Large intestine (tissue), 3 donors: Measurements from ENCODE around the gene PANX2. TPM values are rescaled to one million over a fixed set of nuclear protein-coding genes. Genes with fewer than 3 reads are reported as not detected.

Source experiments
- DNase-seq, 2 donors: peaks; one replicate each; pipeline versions ENCODE4 v3.0.0 to v3.0.0-alpha.2; 2013
- H3K27ac ChIP-seq: one replicate; pipeline ENCODE4 v1.5.1; 2013; ENCODE audit warnings: low read length
- H3K27me3 ChIP-seq: 2 replicates; pipeline ENCODE4 v1.6.1; 2013; ENCODE audit warnings: low read length; ENCODE audit not compliant: control insufficient read depth, insufficient read depth
- H3K36me3 ChIP-seq: 2 replicates; pipeline ENCODE4 v1.6.1; 2013; ENCODE audit warnings: low read length; ENCODE audit not compliant: control insufficient read depth, insufficient read depth
- H3K4me1 ChIP-seq: one replicate; pipeline ENCODE4 v1.6.1; 2013; ENCODE audit warnings: low read length; ENCODE audit not compliant: control insufficient read depth, insufficient read depth
- H3K4me3 ChIP-seq: one replicate; pipeline ENCODE4 v1.5.1; 2013; ENCODE audit warnings: low read length
- H3K9me3 ChIP-seq: one replicate; pipeline ENCODE4 v1.6.1; 2013; ENCODE audit warnings: mild to moderate bottlenecking, low read depth, low read length, moderate library complexity; ENCODE audit not compliant: control insufficient read depth
- WGBS: methylation state at CpG from one replicate; pipeline ENCODE4 v1.1.5; 2013; ENCODE audit warnings: low lambda C conversion rate; ENCODE audit not compliant: insufficient coverage; 5-methylcytosine and 5-hydroxymethylcytosine counted together
- polyA plus RNA-seq: library from polyadenylated mRNA; unstranded; fragments of 120-200 nt; gene quantifications from one replicate; pipeline ENCODE4 v1.2.1, GENCODE V29; 2013

The PANX2 gene
- polyA plus RNA-seq, 1 donor: 0.55 TPM

DNA sequence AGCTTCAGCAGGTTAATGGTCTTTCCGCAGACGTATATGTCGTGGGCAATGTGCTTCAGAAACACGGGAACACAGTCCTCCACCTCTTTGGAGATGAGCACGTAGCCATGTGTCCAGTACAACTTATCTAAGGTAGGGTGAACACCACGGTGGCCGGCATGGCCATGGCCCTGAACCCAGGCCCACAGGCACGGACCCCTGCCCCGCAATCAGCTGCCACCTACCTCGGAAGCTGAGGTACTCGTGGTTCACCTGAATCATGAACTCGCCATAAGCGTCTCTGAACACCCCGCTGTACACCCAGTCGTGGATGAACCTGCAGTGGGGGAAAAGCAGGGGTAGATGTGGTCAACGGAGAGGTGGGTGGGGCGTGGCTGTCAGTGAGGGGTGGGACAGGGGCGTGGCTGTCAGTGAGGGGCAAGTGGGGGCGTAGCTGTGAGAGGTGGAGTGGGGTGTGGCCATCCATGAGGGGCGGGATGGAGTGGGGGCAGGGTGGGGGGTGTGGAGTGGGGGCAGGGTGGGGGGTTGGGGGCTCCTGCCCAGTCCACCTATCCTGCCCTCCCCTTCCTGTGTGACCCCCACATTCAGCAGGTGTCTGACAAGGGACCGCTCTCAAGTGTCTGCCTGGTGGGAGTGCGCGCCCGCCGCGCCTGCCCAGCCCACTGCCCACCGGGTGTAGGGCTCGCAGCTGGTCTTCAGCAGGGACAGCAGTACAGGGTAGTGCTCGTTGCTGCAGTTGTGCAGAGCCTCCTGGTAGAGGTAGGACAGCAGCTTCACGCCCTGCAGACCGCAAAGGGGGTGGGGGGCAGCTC is 55.7 kb downstream of the PANX2 start:
- H3K4me3 ChIP-seq: no peak overlapping the region
- WGBS: no CpG with 5 or more reads among the region's 31 CpGs

DNA sequence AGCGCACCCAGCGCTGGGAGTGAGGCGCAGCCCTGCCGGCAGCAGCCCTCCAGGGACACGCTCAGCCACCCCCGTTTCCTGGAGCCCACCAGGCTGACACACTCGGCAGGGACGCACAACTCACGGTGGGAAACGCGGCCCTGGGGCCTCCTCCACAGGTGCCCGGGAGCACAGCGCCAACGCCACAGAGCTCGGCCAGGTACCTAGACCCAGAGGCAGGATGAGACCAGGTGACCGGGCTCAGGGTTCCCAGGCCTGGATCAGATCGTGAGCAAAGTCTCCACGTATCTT is 56.3 kb downstream of the PANX2 start:
- H3K27me3 ChIP-seq: no peaks in the 10 kb centered on the region
- no peak overlapping the region for H3K4me3 ChIP-seq
- peaks cover 4% of the 10 kb centered on the region for H3K4me1 ChIP-seq
- no peak for DNase-seq
- no peak overlapping the region for H3K27ac ChIP-seq
- H3K36me3 ChIP-seq: peaks cover 63% of the 10 kb centered on the region
- no CpG with 5 or more reads among the region's 18 CpGs for WGBS
- no peaks in the 10 kb centered on the region for H3K9me3 ChIP-seq

More for the DNA sequence above, 55.7 kb downstream of the PANX2 start:
- Histone ChIP-seq H3K4me1 (peaks cover 4% of the 10 kb centered on the region), H3K36me3 (peaks cover 69% of the 10 kb centered on the region), H3K27ac (no peak overlapping the region), H3K27me3 (no peaks in the 10 kb centered on the region), H3K9me3 (no peaks in the 10 kb centered on the region)
- DNase-seq: no peak

GRCh38 chr22:50227579-50228215 is 57.2 kb downstream of the PANX2 start:
- peaks cover 59% of the 10 kb centered on the region for H3K36me3 ChIP-seq
- H3K4me1 ChIP-seq: peaks cover 4% of the 10 kb centered on the region
- no peak for DNase-seq
- no CpG with 5 or more reads among the region's 25 CpGs for WGBS
- H3K27me3 ChIP-seq: no peaks in the 10 kb centered on the region
- no peak overlapping the region for H3K4me3 ChIP-seq
- no peaks in the 10 kb centered on the region for H3K9me3 ChIP-seq
- no peak overlapping the region for H3K27ac ChIP-seq

DNA sequence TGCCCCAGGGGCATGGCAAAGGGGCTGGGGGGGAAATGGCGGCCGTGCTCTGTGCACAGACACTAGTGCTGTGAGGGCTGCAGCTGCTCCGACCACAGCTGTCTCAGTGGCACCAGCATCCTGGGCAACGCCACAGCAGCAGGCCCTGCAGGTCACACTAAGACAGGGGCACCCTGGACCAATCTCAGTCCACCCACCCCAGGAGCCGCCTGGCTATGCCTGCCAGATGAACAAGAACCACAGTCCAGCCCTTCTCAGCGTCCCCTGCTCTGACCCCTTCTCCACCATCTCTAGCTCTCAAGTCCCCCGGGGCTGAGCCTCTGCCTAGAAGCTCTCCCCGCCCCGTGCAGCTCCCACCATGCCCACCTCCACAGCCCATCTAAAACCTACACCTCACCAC is 57.8 kb downstream of the PANX2 start:
- Histone ChIP-seq H3K9me3 (no peaks in the 10 kb centered on the region), H3K36me3 (peaks cover 59% of the 10 kb centered on the region), H3K27me3 (no peaks in the 10 kb centered on the region), H3K27ac (no peak overlapping the region), H3K4me3 (no peak overlapping the region), H3K4me1 (peaks cover 4% of the 10 kb centered on the region)
- WGBS: no CpG with 5 or more reads among the region's 9 CpGs
- no peak for DNase-seq

- no peak for DNase-seq
- H3K27me3 ChIP-seq: no peaks in the 10 kb centered on the region
- H3K4me3 ChIP-seq: no peak overlapping the region
- H3K36me3 ChIP-seq: peaks cover 53% of the 10 kb centered on the region
- WGBS: no CpG with 5 or more reads among the region's 16 CpGs
- H3K27ac ChIP-seq: no peak overlapping the region
- H3K9me3 ChIP-seq: no peaks in the 10 kb centered on the region
- H3K4me1 ChIP-seq: peaks cover 4% of the 10 kb centered on the region
These were observed 58.8 kb downstream of the PANX2 start for GRCh38 chr22:50229370-50229769.

Other genes with a start within 250 kb of the PANX2 start
- 41.5 TPM for gene PIM3, start 210.0 kb upstream of the PANX2 start, polyA plus RNA-seq
- 0.31 TPM for gene IL17REL, start 158.0 kb upstream of the PANX2 start, polyA plus RNA-seq
- gene TTLL8, start 112.4 kb upstream of the PANX2 start, polyA plus RNA-seq: not detected
- gene MLC1, start 85.3 kb upstream of the PANX2 start, polyA plus RNA-seq: 0.57 TPM
- 2.3 TPM for gene MOV10L1, start 80.7 kb upstream of the PANX2 start, polyA plus RNA-seq
- gene TRABD, start 15.2 kb downstream of the PANX2 start, polyA plus RNA-seq: 41.3 TPM
- gene SELENOO, start 30.3 kb downstream of the PANX2 start, polyA plus RNA-seq: 44.4 TPM
- gene TUBGCP6, start 74.3 kb downstream of the PANX2 start, polyA plus RNA-seq: 38.5 TPM
- 55.5 TPM for gene HDAC10, start 80.5 kb downstream of the PANX2 start, polyA plus RNA-seq
- 7.6 TPM for gene MAPK12, start 91.0 kb downstream of the PANX2 start, polyA plus RNA-seq
- gene MAPK11, start 99.6 kb downstream of the PANX2 start, polyA plus RNA-seq: 5.1 TPM
- gene PLXNB2, start 136.9 kb downstream of the PANX2 start, polyA plus RNA-seq: 65.0 TPM
- 7.1 TPM for gene DENND6B, start 156.3 kb downstream of the PANX2 start, polyA plus RNA-seq
- 46.9 TPM for gene PPP6R2, start 172.6 kb downstream of the PANX2 start, polyA plus RNA-seq